ENCODE measurements around the gene CTF1.
A peak's percentile ranks its signal among the peaks of the same experiment; 100 is the strongest.
"Not testable (repeated sequence)": the region's sequence is repeated elsewhere in the genome, so short reads cannot be mapped to it uniquely, and the experiment has no call there.

The CTF1 gene

DNA sequence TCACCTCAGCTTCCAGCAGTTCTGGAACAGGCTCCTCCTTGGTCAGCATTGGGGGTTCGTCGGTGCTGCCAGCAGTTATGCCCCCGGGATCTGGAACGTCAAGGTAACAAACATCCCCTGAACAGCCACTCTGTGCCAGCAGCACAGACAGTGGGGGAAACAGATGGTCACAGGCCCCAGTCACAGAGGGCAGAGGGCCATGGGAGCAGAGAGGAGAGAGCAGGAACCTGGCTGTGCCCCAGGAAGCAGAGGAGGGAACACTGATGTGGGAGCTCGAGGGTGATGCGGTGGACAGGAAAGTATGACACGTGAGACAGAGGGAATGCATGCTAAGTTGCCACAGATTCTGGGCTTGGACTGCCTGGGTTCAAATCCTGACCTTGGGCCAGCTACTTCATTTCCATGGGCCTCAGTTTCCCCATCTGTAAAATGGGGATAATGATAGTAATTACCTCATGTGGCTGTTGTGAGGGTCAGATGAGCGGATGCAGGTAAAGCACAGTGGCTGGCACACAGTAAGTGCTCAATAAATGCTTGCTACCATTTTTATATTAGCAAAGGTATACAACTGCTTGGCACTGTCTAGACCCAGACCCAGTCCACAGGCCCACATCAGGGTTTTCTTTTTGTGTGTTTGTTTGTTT lies 7.4 kb upstream of the CTF1 start:
- DNase-seq (ENCODE audit: low read depth), result no peak

DNA sequence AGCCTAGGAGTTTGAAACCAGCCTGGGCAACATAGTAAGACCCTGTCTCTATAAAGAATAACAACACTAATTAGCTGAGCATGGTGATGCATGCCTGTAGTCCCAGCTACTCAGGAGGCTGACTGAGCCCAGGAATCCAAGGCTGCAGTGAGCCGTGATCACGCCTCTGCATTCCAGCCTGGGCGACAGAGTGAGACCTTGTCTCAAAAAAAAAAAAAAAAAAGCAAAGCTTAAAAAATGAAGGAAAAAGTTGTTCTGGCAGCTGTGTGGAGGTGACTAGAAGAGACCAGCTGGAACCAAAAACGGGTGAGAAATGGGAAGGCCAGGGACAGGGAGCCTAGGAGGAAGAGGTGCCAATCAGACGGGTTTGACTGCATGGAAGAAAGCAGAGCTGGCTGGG lies 6.7 kb upstream of the CTF1 start:
- DNase-seq (ENCODE audit: low read depth), result no peak

DNA sequence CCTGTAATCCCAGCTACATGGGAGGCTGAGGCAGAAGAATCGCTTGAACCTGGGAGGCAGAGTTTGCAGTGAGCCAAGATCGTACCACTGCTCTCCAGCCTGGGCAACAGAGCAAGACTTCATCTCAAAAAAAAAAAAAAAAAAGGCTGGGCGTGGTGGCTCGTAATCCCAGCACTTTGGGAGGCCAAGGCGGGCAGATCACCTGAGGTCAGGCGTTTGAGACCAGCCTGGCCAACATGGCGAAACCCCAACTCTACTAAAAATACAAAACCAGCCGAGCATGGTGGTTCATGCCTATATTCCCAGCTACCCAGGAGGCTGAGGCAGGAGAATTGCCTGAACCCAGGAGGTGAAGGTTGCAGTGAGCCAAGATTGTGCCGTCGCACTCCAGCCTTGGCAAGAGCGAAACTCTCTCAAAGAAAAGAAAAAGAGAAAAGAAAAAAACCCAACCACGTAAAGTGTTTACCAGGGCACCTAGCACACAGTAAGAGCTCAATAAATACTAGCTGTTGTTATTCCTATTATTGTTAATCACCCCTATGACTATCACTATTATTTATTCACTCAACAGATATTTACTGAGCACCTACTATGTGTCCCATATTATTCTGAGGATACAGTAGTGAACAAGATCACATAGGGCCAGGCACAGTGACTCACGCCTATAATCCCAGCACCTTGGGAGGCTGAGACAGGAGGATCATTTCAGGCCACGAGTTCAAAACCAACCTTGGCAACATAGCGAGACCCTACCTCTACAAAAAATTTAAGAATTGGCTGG lies 5.2 kb upstream of the CTF1 start:
- DNase-seq (ENCODE audit: low read depth), result not testable (repeated sequence)

DNA sequence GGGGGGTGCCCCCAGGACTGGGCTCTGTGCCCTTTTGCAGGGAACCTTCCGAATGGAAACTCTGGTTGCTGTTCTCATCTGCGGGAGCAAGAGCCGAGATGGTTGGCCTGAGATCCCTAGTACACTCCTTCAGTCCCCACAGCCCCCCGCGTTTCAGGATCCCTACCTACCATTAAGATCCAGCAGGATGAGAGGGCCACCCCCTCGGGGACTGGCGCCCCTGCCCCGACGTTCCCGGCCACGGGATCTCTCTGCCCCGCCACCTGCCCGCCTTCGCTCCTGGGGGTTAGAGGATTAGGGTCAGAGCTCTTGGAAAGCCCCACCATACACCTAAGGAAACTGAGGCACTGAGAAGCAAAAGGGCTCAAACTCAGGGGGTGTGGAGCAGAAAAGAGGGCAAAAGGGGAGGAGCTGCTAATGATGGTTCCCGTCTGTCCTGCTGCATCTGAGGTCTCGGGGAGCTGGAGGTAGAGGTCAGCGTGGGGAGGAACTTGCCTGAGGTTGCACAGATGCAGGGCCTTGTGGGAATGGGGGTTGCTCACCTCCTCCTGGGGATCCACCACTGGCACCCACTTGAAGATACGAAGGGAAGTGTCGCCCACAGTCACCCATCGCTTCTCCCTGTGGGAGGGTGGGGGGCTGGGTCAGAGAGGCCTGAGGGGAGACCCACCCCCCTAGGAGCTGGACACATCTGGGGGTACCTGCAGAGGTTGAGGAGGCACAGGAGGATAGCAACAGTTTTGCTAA lies 3.6 kb upstream of the CTF1 start:
- no peak for DNase-seq (ENCODE audit: low read depth)

- DNase-seq (ENCODE audit: low read depth), result no peak
These were observed 3.0 kb upstream of the CTF1 start for GRCh38 chr16:30893417-30893743.

GRCh38 chr16:30893744-30894539 lies 2.5 kb upstream of the CTF1 start, which contains the start of gene BCL7C:
TSS of gene BCL7C (minus strand) at chr16:30894077. CDS start at chr16:30893944, 133 bp downstream.
- DNase-seq (ENCODE audit: low read depth), result peak; percentile 66

DNA sequence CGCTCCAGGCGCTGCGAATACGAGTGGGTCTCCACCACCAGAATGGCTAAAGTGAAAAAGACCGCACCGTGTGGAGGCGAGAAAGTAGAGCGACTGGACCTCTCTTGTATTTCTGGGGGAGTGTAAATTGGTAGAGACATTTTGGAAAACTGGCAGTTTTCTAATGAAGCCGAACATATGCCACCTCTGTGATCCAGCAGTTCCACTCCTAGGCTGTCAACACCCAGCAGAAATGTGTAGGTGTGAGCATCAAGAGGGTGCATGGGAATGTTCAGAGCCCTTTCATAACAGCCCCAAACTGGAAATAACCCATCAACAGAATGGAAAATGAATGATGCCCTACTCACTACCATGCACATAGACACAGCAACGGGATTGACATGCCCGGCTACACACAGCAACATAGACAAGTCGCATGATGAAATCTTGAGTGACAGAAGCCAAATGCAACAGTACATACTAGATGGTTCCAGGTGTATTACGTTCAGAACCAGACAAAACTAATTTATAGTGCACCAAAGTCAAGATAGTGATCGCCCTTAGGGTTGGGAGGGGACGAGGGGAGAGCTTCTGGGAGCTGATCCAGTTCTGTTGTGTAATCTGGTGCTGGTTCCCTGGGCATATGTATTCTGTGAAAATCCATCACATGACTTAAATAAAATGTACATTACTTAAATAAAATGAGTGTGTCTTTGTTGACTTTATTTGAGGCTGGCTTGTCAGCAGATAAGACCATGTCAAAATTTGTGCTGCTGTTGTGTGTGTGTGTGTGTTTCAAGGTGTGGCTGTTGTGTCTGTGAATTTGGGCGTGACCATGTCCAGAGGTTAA lies 1.7 kb upstream of the CTF1 start:
- DNase-seq (ENCODE audit: low read depth), result no peak

GRCh38 chr16:30895627-30896260 lies 670 bp upstream of the CTF1 start:
- DNase-seq (ENCODE audit: low read depth), result no peak

DNA sequence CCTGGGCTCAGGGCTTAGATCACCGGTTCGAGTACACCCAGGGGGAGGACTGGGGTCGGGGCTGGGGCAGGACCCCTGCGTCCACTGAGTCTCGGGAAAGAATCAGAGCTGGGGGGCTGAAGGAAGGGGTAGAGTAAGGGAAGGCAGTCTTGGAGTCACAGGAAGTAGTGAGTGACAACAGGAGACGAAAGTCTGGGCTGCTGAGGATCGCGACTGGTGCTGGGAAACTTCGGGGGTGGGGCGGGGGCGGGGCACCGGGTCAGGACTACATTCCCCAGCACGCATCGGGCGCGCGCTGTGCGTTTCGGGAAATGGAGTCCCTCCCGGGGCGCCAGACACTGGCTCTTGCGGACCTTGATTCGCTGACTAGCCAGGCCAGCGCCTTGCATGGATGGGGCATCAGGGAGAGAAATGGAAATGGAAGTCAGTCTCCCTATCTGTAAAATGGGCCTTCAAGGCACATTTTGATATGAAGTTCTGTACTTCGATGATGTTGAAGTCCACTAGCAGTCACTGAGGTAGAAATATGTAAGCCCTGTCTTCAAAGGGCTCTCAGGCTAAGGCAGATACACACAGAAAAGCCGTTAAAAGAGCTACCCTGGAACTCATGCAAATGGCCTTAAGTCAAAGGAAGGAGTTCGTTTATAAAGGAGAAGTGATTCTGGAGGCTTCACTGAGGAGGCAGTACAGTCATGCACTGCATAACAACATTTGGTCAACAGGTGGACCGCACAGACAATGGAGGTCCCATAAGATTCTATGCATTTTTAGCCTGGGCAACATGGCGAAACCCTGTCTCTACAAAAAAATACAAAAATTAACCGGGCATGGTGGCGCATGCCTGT lies 697 bp downstream of the CTF1 start:
- DNase-seq (ENCODE audit: low read depth), result peak; percentile 89

GRCh38 chr16:30899794-30900193 lies 3.4 kb downstream of the CTF1 start:
- DNase-seq (ENCODE audit: low read depth), result no peak

GRCh38 chr16:30900588-30900987 lies 4.2 kb downstream of the CTF1 start:
- DNase-seq (ENCODE audit: low read depth), result no peak

DNA sequence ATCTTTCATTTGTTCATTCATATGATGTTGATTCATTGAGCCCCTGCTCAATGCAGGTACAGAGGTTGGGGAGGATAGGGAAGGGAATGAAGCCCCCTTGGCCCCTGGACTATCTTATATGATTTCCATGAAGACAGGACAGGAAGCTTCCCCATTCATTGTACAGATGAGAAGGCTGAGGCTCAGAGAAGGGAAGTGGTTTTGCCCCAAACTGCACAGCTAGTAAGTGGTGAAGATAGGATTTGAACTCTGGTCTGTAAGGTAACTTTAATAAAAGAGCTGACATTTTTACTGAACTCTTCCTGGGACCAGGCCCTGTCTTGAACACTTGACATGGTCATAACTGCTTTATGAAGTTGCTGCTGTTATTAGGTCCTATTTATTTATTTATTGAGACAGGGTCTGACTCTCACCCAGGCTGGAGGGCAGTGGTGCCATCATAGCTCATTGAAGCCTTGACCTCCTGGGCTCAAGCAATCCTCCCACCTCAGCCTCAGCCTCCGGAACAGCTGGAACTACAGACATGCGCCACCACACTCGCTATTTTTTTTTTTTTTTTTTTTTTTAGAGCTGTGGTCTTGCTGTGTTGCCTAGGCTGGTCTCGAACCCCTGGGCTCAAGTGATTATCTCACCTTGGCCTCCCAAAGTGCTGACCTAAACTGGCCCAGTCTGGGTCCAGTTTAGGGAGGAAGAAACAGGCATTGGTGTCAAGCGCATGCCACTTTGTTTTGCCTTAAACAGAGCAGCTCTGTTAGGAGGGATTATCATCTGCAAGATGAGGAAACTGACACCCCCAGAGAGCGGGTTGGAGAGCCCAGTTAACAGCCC lies 5.0 kb downstream of the CTF1 start:
- peak; percentile 13 for DNase-seq (ENCODE audit: low read depth)

GRCh38 chr16:30902029-30902972 lies 5.9 kb downstream of the CTF1 start:
- DNase-seq (ENCODE audit: low read depth), result peak; percentile 52

GRCh38 chr16:30903002-30903401 lies 6.6 kb downstream of the CTF1 start:
- DNase-seq (ENCODE audit: low read depth), result no peak

DNA sequence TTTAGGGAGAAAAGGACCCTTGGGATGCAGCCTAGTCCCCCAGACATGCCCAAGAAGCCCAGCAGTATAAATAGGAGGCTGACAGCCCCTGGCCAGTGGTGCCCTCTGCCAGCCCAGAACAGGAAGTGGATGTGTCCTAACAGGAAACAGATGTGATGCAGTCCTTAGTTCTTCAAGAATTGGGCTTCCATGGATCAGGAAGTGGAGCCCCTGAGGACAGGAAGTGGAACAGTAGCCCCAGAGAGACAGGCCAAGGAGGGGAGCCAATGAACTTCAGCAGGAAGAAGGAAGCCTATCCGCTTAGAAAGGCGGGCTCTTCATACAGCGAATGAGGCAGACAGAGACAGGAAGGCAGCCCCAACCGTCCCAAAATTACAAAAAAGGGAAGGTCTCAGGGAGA lies 7.2 kb downstream of the CTF1 start:
- no peak for DNase-seq (ENCODE audit: low read depth)

DNA sequence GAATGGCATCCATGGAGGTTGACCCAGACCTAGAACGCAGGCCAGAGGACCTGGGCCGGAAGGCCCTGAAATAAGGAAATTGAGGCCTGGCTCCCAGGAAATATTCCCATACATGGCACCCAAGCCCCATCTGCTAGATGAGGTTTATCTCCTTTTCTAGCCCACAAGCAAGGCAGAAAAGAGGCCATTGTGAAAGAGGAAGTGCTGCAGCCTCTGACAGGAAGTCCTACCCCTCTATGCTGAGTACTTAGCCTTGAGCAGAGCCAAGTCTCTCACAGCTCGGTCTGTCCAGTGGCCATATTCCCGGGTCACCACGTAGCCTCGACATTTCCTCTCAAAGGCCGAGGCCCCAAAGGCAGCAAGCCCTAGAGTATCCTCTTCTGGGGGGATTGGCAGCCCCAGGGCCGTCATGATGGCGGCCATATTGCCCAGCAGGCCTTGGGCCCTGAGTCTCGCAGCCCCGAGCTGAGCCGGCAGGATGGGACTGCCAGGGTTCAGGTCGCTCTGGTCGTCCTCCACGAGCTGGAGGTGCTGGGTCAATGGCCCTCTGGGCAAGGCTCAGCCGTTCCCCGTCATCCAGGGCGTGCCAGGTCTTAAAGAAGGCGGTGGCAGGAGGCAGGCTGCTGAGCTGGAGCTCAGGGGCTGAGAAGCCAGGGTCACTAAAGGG lies 7.8 kb downstream of the CTF1 start:
- no peak for DNase-seq (ENCODE audit: low read depth)

DNA sequence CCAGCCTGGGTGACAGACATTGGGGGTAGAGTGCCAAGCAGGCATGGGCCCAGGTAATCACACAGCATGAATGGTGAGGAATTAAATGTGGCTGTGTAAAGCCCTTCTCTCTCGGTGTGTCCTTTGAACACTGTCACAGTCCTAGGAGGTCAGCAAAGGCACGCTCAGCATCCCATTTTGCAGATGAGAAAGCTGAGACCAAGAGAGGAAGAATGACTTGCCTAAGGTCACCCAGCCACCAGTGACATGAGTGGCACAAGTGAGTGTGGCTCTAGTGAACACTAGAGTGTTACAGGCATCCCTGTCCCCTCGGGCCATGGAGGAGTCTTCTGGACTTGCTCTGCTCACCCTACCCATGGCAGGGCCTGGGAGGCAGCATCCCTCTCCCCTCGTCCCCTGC lies 10.7 kb downstream of the CTF1 start:
- DNase-seq (ENCODE audit: low read depth), result no peak

Data from amniotic epithelial cell (primary cell).